Stimulated activated naive CD4-positive, alpha-beta T cell treated with Interleukin-2 at 50 U/mL for 16 hours (primary cell): ENCODE results near the gene MMP28.
A peak's percentile ranks its signal among the peaks of the same experiment; 100 is the strongest.
"Not testable (repeated sequence)": the region's sequence is repeated elsewhere in the genome, so short reads cannot be mapped to it uniquely, and the experiment has no call there.

Source experiments
- DNase-seq: peaks from one replicate; lab custom pipeline; 2025; lab: John Stamatoyannopoulos, UW

The MMP28 gene

DNA sequence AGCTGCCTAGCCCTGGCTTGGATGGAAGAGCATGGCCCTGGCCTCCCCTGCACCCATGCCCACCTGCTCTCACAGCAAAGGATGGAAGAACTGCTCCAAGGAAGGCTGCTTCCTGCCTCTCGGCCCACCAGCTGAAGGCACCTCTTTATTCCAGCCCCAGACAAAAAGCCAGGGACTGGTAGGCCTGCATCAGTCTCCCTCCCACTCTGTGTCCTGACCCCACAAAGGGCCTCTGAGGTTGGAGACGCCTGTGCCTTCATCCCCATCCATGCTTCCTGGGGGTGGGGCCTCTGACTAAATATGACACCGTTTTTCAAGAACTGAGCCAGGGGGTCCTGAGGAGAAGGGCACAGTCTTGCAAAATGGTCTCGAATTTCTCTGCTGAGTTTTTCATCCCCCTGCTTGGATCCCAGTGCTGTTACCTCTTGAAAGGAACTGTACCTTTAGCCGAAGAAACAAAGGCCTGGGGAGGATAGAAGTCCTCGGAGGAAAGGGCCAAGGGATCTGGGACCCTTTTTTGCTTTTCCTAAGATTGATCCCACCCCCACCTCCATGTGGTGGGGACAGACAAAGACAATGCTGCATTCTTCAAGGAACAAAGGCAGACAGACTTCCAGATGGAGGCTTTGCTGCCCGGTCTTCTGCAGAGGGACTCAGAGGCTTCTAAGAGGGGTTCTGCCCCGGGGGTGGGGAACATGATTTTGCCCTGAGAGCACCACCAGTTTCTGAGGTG, 29.5 kb downstream of the MMP28 start:
- DNase-seq = no peak

GRCh38 chr17:35765086-35765710, 30.2 kb downstream of the MMP28 start:
- no peak for DNase-seq

GRCh38 chr17:35764123-35764991, 31.1 kb downstream of the MMP28 start:
- DNase-seq = peak; percentile 82

GRCh38 chr17:35763767-35764122, 31.7 kb downstream of the MMP28 start:
- DNase-seq = no peak

GRCh38 chr17:35761601-35762000, 33.8 kb downstream of the MMP28 start:
- no peak for DNase-seq

GRCh38 chr17:35760587-35760986, 34.9 kb downstream of the MMP28 start, which contains the start of gene C17orf50:
C17orf50 (plus strand) TSS chr17:35760887; CDS start chr17:35760942, 55 bp downstream.
- no peak for DNase-seq

DNA sequence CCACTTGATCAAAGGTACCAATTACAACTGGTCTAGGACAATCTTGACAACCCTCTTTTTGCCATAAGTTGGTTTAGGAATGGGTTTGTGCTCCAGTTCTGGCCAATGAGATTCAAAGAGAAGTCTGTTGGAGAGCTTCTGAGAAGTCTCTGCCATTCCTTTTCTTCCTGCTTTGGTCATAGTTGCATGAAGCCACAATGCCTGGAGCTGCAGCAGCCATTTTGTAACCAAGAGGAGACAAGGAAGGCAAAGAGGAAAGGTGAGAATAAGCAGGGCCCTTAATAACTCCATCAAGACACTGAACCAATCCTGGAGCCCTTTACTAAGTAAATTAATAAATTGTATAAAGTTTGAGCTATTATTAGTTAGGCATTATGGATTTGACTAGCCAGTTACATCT, 38.2 kb downstream of the MMP28 start:
- DNase-seq = no peak

GRCh38 chr17:35752945-35753764, 42.3 kb downstream of the MMP28 start, which contains the start of gene GAS2L2:
GAS2L2 (minus strand) TSS chr17:35753239; CDS start chr17:35752850, 389 bp downstream.
- no peak for DNase-seq

- DNase-seq = no peak
Observed at GRCh38 chr17:35752471-35752870, 43.0 kb downstream of the MMP28 start.

DNA sequence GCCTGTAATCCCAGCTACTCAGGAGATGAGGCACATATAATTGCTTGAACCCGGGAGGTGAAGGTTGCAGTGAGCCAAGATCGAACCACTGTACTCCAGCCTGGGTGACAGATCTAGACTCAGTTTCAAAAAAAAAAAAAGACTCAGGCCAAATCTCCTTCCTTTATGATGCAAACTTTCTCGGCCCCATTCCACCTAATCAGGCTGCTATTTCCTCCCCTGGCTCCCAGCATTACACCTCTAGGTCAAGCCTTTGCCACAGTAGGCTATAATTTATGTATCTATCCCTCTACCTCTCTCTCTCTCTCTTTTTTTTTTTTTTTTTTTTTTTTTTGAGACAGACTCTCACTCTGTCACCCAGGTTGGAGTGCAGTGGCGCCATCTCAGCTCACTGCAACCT, 43.9 kb downstream of the MMP28 start:
- DNase-seq = not testable (repeated sequence)

- DNase-seq = no peak
Observed at GRCh38 chr17:35750526-35751395, 44.7 kb downstream of the MMP28 start.

- no peak for DNase-seq
Observed at GRCh38 chr17:35749560-35750412, 45.7 kb downstream of the MMP28 start.

GRCh38 chr17:35748979-35749378, 46.5 kb downstream of the MMP28 start:
- no peak for DNase-seq

DNA sequence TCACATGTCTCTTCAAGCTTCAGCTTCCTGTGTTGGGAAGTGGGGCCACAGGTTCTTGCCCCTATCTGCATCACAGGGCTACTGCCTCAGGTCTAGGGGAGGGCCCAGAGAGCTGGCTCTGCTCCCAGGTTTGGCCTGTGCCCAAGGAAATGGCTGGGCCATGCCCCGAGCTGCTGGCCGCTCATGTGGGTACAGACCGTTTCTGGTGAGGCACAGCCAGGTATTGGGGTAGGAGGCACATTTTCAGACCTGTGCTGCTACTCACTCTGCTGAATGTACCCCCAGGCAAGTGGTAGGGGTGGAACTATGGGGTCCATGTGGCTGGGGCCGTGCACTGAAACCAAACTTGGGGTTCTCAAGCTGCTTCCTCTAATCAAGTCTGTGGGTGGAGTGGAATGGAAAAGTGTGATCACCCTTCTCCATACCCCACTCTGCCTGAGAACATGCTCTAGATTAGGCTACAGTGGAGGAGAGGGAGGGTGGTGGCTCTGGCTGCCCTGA, 47.0 kb downstream of the MMP28 start:
- no peak for DNase-seq

DNA sequence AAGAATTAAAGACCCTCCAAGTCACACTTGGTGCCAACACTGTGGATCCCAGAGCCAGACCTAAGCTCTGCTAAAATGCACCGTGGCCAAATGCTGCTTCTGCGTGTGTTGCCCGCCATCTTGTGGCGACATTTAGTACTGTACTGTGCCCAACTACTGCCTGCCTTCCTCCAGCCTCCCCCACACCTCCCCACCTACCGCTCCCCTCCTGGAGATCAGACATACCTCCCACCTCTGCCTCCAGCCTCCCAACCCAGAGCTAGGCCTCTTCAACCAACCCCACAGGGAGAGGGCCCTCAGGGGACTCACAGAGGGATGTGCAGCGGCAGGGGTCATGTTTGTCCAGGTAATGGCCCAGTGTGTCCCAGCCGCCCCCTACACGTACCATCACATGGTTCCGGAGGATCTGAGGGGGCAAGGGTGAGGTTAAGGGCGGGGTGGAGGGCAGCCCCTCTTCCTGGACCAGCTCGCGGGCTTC, 47.9 kb downstream of the MMP28 start:
- peak; percentile 62 for DNase-seq

DNA sequence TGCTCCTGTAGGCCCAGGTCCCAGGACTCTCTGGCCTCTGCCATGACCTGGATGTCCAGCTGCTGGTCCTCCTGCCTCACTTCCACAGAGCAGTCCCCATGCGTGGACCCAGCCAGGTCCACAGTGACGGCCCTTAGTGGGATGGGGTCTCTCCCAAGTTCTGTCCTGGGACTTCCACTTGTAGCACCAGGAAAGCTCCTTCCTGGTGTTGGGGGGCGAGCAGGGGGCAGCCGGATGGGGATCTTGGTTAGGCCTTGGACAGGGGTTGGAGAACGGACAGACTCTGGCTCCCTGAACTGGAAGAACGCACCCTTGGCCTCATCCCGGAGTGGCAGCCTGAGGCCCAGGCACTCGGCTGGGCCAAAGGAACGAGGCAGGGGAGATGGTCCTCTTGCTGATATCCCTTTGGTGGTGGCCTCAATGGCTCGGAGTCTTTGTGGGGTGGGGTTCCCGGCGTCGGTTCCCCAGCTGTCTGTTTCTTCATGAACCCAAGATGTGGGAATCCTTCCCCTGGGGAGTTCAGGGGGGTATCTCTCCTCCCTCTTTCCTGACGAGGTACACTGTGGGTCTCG, 49.6 kb downstream of the MMP28 start:
- DNase-seq = no peak

DNA sequence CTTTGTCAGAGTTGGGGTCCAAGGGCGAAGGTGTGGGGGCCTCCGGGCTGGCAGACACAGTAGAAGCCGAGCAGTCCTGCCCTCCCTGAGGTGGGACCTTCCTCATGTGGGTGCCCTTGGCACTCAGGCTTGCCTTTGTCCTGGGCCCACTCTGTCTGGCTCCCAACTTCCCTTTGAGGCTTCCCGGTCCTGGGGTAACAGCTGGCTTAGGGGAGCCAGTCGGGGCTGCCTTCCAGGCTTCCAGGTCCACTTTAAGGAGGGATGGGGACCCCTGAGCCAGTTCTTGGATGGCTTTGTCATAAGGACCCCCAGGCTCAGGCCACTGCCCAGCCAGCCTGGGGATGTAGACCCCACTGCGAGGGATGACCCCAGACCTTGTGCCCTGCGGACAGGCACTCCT, 50.2 kb downstream of the MMP28 start:
- no peak for DNase-seq

DNA sequence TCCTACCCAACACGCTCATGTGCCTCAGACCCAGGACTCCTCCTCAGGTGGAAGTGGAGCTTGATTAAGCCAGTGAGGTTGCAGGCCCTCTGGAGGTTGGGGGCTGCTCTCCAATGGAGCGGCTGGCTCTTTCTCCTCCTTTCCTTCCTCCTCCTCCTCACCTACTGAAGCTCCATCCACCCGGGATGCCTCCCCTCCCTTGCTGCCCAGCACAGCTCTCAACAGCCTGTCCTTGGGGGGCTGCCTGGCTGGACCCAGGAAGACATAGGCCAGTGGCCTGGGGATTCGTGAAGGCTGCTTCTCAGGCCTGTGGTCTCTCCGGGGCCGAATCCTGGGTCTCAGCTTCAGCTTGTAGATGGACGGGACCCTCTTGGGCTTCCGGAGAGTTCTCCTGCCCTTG, 50.6 kb downstream of the MMP28 start:
- no peak for DNase-seq
